ENCODE results near the gene PARVG. TPM values are rescaled to one million over a fixed set of nuclear protein-coding genes. Genes with fewer than 3 reads are reported as not detected.
A peak's percentile ranks its signal among the peaks of the same experiment; 100 is the strongest.

Gene PARVG
- total RNA-seq, result 50.6 and 52.8 TPM in 2 replicates

GRCh38 chr22:44180706-44181032, at the start of gene PARVG:
TSS of gene PARVG (plus strand) at chr22:44180925. CDS start at chr22:44183330, 2,405 bp downstream.
- no peaks in the 10 kb centered on the region for H3K9me3 Mint-ChIP-seq
- H3K4me3 Mint-ChIP-seq, result peak within 1 kb of the TSS; percentile 81
- H3K27ac Mint-ChIP-seq, result peak within 1 kb of the TSS; percentile 97
- intact Hi-C loops (cut with micrococcal nuclease), result loop anchor here (2.0 to 10.0 kb wide), 3 partner anchors 156 to 226 kb away; partner anchors contain the start of genes PARVB and SAMM50
- H3K36me3 Mint-ChIP-seq (ENCODE audit: low read depth), result peaks cover 10% of the 10 kb centered on the region
- H3K4me1 Mint-ChIP-seq (ENCODE audit: low read depth), result peaks cover 19% of the 10 kb centered on the region
- peaks cover 9% of the 10 kb centered on the region for H3K27me3 Mint-ChIP-seq (ENCODE audit: insufficient read depth)
- peak; percentile 33 for DNase-seq (ENCODE audit: low spot score)

DNA sequence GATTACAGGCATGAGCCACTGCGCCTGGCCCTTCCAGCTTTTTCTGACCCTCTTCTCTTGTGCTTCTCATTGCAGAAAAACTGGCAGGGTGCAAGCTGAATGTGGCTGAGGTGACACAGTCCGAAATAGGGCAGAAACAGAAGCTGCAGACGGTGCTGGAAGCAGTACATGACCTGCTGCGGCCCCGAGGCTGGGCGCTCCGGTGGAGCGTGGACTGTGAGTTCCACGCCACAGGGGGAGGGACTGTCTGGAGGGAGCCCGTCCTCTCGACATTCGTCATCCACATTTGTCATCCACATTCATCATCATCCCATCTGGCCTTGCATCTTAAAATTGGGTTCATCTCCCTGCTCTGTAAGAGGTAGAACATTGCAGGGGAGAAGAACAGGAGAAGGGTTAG, 49.3 kb upstream of the PARVG start:
- peaks cover 30% of the 10 kb centered on the region for H3K4me1 Mint-ChIP-seq (ENCODE audit: low read depth)
- peaks cover 21% of the 10 kb centered on the region for H3K9me3 Mint-ChIP-seq
- intact Hi-C loops (cut with micrococcal nuclease), result no loop called here
- no peak overlapping the region for H3K4me3 Mint-ChIP-seq
- no peak overlapping the region for H3K27ac Mint-ChIP-seq
- DNase-seq (ENCODE audit: low spot score), result no peak
- no peaks in the 10 kb centered on the region for H3K27me3 Mint-ChIP-seq (ENCODE audit: insufficient read depth)
- peaks cover 28% of the 10 kb centered on the region for H3K36me3 Mint-ChIP-seq (ENCODE audit: low read depth)

DNA sequence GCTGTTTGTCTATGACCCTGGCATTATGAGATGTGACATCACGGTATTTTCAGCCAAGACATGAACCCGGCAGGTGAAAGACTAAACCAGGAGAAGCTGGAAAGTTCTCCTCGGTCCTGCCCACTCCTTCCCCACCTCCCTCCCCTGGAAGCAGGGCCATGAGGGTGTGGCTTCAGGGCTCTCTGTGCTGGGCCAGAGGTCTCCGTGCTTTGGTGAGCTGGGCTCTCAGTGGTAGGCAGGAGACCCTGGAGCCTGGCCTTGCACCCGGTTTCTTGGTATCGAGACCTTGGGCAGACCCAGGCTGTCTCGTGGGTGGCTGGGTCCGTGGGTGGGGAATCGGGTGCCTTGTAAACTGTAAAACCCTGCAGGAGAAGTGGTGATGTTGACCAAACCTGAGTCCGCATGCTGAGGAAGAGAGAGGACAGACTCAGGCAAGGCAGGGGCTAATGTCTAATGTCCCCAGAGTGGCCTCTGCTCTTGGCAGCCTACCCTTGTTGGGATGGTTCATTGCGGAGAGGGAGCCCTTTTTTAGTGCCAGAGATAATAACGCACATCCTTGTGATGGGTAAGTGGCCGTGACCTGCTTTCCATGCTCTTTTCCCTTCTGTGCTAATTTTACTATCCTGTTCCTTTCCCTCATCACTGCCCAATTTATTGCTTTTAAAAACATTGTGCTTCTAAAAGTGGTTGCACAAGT, 48.6 kb upstream of the PARVG start:
- peaks cover 21% of the 10 kb centered on the region for H3K9me3 Mint-ChIP-seq
- no peak for DNase-seq (ENCODE audit: low spot score)
- H3K27me3 Mint-ChIP-seq (ENCODE audit: insufficient read depth), result no peaks in the 10 kb centered on the region
- H3K4me1 Mint-ChIP-seq (ENCODE audit: low read depth), result peaks cover 30% of the 10 kb centered on the region
- H3K4me3 Mint-ChIP-seq, result no peak overlapping the region
- peaks cover 30% of the 10 kb centered on the region for H3K36me3 Mint-ChIP-seq (ENCODE audit: low read depth)
- no peak overlapping the region for H3K27ac Mint-ChIP-seq
- intact Hi-C loops (cut with micrococcal nuclease), result no loop called here

GRCh38 chr22:44132724-44133123, 48.0 kb upstream of the PARVG start:
- peaks cover 32% of the 10 kb centered on the region for H3K36me3 Mint-ChIP-seq (ENCODE audit: low read depth)

DNA sequence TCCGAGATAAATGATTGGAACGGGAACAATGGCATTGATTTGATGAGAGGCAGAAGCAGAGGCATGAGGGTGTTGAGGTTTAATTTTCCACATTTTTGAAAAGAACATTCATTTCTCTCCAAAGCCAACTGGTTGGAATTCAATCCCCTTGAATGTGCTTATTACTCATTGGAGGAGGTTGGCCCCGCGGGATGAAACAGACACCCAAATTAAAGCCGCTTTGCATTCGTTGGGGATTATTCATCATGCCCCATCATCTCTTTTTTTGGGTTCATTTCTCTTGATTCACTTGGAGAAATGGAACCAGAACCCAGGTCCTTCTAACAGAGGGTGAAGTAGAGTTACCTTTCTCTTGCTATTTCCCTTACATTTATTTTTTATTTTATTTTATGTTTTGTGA, 47.6 kb upstream of the PARVG start:
- no peaks in the 10 kb centered on the region for H3K27me3 Mint-ChIP-seq (ENCODE audit: insufficient read depth)
- H3K27ac Mint-ChIP-seq, result no peak overlapping the region
- H3K36me3 Mint-ChIP-seq (ENCODE audit: low read depth), result peaks cover 36% of the 10 kb centered on the region
- no peak for DNase-seq (ENCODE audit: low spot score)
- peaks cover 18% of the 10 kb centered on the region for H3K9me3 Mint-ChIP-seq
- H3K4me3 Mint-ChIP-seq, result no peak overlapping the region
- intact Hi-C loops (cut with micrococcal nuclease), result no loop called here
- peaks cover 25% of the 10 kb centered on the region for H3K4me1 Mint-ChIP-seq (ENCODE audit: low read depth)

More at GRCh38 chr22:44132724-44133123, 48.0 kb upstream of the PARVG start:
- intact Hi-C loops (cut with micrococcal nuclease), result no loop called here
- Mint-ChIP-seq H3K9me3 (peaks cover 18% of the 10 kb centered on the region), H3K4me1 (ENCODE audit: low read depth) (peaks cover 25% of the 10 kb centered on the region), H3K4me3 (no peak overlapping the region), H3K27me3 (ENCODE audit: insufficient read depth) (no peaks in the 10 kb centered on the region), H3K27ac (no peak overlapping the region)
- DNase-seq (ENCODE audit: low spot score), result no peak

- H3K9me3 Mint-ChIP-seq, result peaks cover 18% of the 10 kb centered on the region
- H3K36me3 Mint-ChIP-seq (ENCODE audit: low read depth), result peaks cover 42% of the 10 kb centered on the region
- no peak overlapping the region for H3K4me3 Mint-ChIP-seq
- intact Hi-C loops (cut with micrococcal nuclease), result no loop called here
- no peak for DNase-seq (ENCODE audit: low spot score)
- no peaks in the 10 kb centered on the region for H3K27me3 Mint-ChIP-seq (ENCODE audit: insufficient read depth)
- H3K27ac Mint-ChIP-seq, result no peak overlapping the region
- peaks cover 25% of the 10 kb centered on the region for H3K4me1 Mint-ChIP-seq (ENCODE audit: low read depth)
These were observed 46.7 kb upstream of the PARVG start for GRCh38 chr22:44133901-44134571.

DNA sequence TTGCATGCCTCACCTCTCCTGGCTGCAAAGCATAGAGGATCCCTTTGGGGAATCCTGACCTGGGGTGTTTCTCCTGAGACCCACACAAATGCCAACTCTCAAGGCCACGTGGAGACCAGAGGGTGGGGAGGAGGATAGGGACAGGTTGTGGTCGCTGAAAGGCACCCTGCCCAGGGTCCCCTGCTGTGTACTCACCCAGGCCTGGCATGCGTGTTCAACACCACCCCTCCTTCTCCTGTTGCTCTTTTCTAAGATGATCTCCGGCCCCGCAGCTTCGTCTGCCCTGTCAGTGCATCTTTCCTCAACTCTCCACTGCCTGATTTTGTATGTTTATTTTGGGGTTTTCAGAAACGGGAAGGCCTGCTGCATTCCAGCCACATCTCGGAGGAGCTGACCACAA, 44.6 kb upstream of the PARVG start:
- Mint-ChIP-seq H3K27ac (no peak overlapping the region), H3K36me3 (ENCODE audit: low read depth) (peaks cover 47% of the 10 kb centered on the region), H3K27me3 (ENCODE audit: insufficient read depth) (no peaks in the 10 kb centered on the region), H3K4me1 (ENCODE audit: low read depth) (peaks cover 12% of the 10 kb centered on the region), H3K9me3 (peaks cover 18% of the 10 kb centered on the region), H3K4me3 (no peak overlapping the region)
- intact Hi-C loops (cut with micrococcal nuclease), result no loop called here
- no peak for DNase-seq (ENCODE audit: low spot score)

DNA sequence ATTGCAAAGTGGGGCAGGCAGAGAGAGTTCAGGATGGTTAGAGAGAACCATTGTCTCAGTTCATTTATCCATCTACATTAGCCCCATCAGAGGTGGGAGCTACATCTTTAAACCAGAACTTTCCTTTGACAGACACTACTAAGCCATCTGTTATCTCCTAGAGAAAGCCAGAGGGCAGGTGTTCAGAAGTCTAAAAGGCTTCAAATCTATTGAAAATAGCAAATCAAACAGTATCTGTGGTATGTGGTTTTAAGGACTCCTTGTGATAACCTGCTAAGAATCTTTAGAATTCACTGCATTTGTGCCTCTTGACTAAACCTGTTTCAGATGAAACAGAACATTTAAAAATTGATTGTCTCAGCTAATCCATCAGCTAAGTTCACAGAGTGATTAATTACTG, 43.9 kb upstream of the PARVG start:
- Mint-ChIP-seq H3K27ac (no peak overlapping the region), H3K4me1 (ENCODE audit: low read depth) (peaks cover 12% of the 10 kb centered on the region)
- intact Hi-C loops (cut with micrococcal nuclease), result no loop called here

DNA sequence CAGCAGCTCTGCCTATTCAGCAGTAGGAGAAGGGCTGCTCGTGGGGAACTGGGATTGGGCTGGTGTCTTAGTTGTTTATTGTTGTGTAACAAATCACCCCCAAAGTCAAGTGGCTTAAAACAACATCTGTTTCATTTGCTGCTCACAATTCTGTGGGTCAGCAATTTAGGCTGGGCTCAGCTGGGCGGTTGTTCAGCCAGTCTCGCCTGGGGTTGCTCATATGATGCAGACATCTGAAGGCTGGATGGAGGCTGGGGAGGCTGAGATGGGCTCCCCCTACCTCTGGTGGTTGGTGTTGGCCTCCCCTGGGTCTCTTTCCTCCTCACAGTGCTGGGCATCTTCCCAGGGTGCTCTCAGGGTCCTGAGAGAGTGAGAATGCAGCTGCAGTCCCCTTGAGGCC, 43.3 kb upstream of the PARVG start:
- peaks cover 47% of the 10 kb centered on the region for H3K36me3 Mint-ChIP-seq (ENCODE audit: low read depth)

More for the DNA sequence above, 43.9 kb upstream of the PARVG start:
- Mint-ChIP-seq H3K4me3 (no peak overlapping the region), H3K36me3 (ENCODE audit: low read depth) (peaks cover 47% of the 10 kb centered on the region), H3K27me3 (ENCODE audit: insufficient read depth) (no peaks in the 10 kb centered on the region), H3K9me3 (peaks cover 18% of the 10 kb centered on the region)
- DNase-seq (ENCODE audit: low spot score), result no peak

GRCh38 chr22:44139773-44140172, 41.0 kb upstream of the PARVG start:
- H3K27ac Mint-ChIP-seq, result no peak overlapping the region
- no peaks in the 10 kb centered on the region for H3K27me3 Mint-ChIP-seq (ENCODE audit: insufficient read depth)
- peaks cover under 1% of the 10 kb centered on the region for H3K4me1 Mint-ChIP-seq (ENCODE audit: low read depth)
- intact Hi-C loops (cut with micrococcal nuclease), result no loop called here
- no peak for DNase-seq (ENCODE audit: low spot score)
- H3K9me3 Mint-ChIP-seq, result peaks cover 18% of the 10 kb centered on the region
- H3K4me3 Mint-ChIP-seq, result no peak overlapping the region
- H3K36me3 Mint-ChIP-seq (ENCODE audit: low read depth), result peaks cover 40% of the 10 kb centered on the region

More for the DNA sequence above, 43.3 kb upstream of the PARVG start:
- no peaks in the 10 kb centered on the region for H3K27me3 Mint-ChIP-seq (ENCODE audit: insufficient read depth)
- no peak for DNase-seq (ENCODE audit: low spot score)
- H3K9me3 Mint-ChIP-seq, result peaks cover 18% of the 10 kb centered on the region
- H3K4me1 Mint-ChIP-seq (ENCODE audit: low read depth), result peaks cover 12% of the 10 kb centered on the region
- no peak overlapping the region for H3K27ac Mint-ChIP-seq
- H3K4me3 Mint-ChIP-seq, result no peak overlapping the region
- intact Hi-C loops (cut with micrococcal nuclease), result no loop called here

DNA sequence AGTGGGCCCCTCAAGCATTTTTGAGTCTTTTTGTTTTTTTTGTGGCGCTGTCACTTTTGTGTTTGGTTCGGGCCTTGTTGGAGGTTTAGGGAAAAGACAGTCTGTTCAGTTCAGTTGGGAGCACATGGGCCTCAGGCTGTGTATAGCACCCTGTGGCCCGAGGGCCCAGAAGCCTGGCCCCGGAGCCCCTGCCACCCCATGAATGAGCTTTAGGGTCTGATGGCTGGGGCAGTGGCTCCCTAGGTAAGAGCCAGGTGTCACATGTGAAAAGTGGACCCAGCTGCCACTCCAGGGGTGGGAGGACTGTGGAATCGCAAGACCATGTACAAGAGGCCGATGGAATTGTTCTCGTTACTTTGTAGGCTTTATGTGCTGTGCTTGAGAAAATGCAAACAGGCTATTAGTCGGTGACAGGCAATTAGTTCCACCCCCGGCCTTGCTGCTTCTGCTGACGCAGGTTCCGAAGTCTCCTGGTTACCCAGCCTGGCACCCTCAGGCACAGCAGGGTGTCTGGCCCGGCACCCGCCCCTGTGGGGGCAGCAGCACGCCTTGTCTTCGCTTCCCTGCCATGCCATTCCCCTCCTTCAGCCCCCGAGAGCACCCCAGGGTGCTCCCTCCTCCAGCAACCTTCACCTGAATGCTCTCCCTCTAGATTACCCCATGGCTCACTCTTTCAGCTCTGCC, 38.2 kb upstream of the PARVG start:
- peaks cover 20% of the 10 kb centered on the region for H3K36me3 Mint-ChIP-seq (ENCODE audit: low read depth)
- H3K4me3 Mint-ChIP-seq, result no peak overlapping the region
- H3K9me3 Mint-ChIP-seq, result no peaks in the 10 kb centered on the region
- intact Hi-C loops (cut with micrococcal nuclease), result no loop called here
- no peak overlapping the region for H3K27ac Mint-ChIP-seq
- H3K27me3 Mint-ChIP-seq (ENCODE audit: insufficient read depth), result no peaks in the 10 kb centered on the region
- no peak for DNase-seq (ENCODE audit: low spot score)
- no peaks in the 10 kb centered on the region for H3K4me1 Mint-ChIP-seq (ENCODE audit: low read depth)

GRCh38 chr22:44143105-44143474, 37.6 kb upstream of the PARVG start:
- no peak overlapping the region for H3K27ac Mint-ChIP-seq
- no peak for DNase-seq (ENCODE audit: low spot score)
- intact Hi-C loops (cut with micrococcal nuclease), result no loop called here
- no peaks in the 10 kb centered on the region for H3K4me1 Mint-ChIP-seq (ENCODE audit: low read depth)
- peaks cover 15% of the 10 kb centered on the region for H3K36me3 Mint-ChIP-seq (ENCODE audit: low read depth)
- H3K4me3 Mint-ChIP-seq, result no peak overlapping the region
- H3K27me3 Mint-ChIP-seq (ENCODE audit: insufficient read depth), result no peaks in the 10 kb centered on the region
- no peaks in the 10 kb centered on the region for H3K9me3 Mint-ChIP-seq

DNA sequence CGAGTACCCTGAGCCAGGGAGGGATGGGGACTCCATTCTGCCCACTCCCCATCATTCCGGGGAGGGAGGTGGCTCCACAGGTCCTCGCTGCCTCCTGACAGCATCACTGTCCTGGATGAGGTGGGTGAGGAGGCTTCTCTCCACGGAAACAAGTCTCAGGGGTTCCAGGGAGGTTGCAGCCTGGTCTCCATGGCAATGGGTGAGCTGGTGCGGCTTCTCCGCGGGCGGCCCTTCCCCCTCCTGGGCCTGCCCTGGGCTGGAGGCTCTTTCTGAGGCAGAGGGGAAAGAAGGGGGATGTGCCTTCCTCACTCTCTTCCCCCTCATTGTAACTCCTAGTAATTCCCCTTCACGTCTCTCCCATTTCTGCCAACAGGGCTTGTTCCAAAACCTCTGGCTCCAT, 37.1 kb upstream of the PARVG start:
- H3K27ac Mint-ChIP-seq, result no peak overlapping the region
- peaks cover 13% of the 10 kb centered on the region for H3K36me3 Mint-ChIP-seq (ENCODE audit: low read depth)
- no peaks in the 10 kb centered on the region for H3K9me3 Mint-ChIP-seq
- no peak for DNase-seq (ENCODE audit: low spot score)
- H3K27me3 Mint-ChIP-seq (ENCODE audit: insufficient read depth), result no peaks in the 10 kb centered on the region
- no peaks in the 10 kb centered on the region for H3K4me1 Mint-ChIP-seq (ENCODE audit: low read depth)
- H3K4me3 Mint-ChIP-seq, result no peak overlapping the region
- intact Hi-C loops (cut with micrococcal nuclease), result no loop called here

Measured in activated T-helper 1 cell treated with anti-CD3 and anti-CD28 coated beads, Interleukin-12 subunit alpha, Interleukin-12 subunit beta, Interleukin-2, Interleukin-4 antibody, amounts not matched to agents 30 ng/mL and 10 ng/mL and 1 ng/mL, durations not matched to agents 14 hours and 24 hours and 36 hours (primary cell).